ENCODE measurements around the gene TBC1D22A. TPM values are rescaled to one million over a fixed set of nuclear protein-coding genes. Genes with fewer than 3 reads are reported as not detected.

TBC1D22A gene
- total RNA-seq, 2 donors from 2014 or later = 28.9 to 31.3 TPM

DNA sequence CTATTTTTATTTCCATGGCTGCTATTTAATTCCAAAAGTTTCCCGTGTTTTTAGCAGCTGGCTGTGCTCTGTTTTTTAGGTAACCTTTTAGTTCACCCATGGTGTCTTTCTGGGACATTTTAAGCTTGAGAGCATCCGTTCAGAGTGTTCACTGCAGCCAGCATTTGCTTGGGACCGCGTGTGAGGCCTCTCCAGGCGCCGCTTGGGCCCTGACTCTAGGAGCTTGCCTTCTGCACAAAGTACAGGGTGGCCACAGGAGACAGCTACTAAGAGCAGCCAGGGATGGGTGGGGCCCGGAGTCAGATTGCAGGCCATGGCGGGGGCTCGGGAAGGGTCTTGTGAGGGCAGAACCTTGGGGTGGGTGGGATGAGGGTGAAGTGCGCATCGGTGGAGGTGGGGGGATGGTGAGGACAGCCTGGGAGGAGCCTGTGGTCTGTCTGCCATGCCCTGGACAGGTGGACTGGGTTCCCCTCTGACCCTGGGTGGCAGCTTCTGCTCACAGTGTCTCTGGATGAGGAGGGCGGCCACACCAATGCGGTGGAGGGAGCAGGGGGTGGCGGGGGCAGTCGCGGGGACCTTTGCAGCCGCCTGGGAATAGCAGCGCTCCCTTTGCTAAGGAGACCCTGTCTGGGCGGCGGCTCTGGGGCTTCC, 288.1 kb downstream of the TBC1D22A start:
- TF ChIP-seq, protein P1, sequence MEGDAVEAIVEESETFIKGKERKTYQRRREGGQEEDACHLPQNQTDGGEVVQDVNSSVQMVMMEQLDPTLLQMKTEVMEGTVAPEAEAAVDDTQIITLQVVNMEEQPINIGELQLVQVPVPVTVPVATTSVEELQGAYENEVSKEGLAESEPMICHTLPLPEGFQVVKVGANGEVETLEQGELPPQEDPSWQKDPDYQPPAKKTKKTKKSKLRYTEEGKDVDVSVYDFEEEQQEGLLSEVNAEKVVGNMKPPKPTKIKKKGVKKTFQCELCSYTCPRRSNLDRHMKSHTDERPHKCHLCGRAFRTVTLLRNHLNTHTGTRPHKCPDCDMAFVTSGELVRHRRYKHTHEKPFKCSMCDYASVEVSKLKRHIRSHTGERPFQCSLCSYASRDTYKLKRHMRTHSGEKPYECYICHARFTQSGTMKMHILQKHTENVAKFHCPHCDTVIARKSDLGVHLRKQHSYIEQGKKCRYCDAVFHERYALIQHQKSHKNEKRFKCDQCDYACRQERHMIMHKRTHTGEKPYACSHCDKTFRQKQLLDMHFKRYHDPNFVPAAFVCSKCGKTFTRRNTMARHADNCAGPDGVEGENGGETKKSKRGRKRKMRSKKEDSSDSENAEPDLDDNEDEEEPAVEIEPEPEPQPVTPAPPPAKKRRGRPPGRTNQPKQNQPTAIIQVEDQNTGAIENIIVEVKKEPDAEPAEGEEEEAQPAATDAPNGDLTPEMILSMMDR (IDR thresholded peaks at IDR 0.05) = no peak
- H3K9me3 ChIP-seq = no peaks in the 10 kb centered on the region
- no peaks in the 10 kb centered on the region for H3K36me3 ChIP-seq
- H3K27me3 ChIP-seq (replicated peaks; ENCODE audit: insufficient read depth) = no peaks in the 10 kb centered on the region
- no peak overlapping the region for H3K27ac ChIP-seq
- H3K4me1 ChIP-seq (ENCODE audit: control insufficient read depth in 1 of 2, low read depth in 2 of 2) = no peaks in the 10 kb centered on the region
- DNase-seq (ENCODE audit: low spot score) = no peak
- no peak for ATAC-seq (ENCODE audit: insufficient number of reproducible peaks, low FRiP score, low read depth)
- no peak overlapping the region for H3K4me3 ChIP-seq

DNA sequence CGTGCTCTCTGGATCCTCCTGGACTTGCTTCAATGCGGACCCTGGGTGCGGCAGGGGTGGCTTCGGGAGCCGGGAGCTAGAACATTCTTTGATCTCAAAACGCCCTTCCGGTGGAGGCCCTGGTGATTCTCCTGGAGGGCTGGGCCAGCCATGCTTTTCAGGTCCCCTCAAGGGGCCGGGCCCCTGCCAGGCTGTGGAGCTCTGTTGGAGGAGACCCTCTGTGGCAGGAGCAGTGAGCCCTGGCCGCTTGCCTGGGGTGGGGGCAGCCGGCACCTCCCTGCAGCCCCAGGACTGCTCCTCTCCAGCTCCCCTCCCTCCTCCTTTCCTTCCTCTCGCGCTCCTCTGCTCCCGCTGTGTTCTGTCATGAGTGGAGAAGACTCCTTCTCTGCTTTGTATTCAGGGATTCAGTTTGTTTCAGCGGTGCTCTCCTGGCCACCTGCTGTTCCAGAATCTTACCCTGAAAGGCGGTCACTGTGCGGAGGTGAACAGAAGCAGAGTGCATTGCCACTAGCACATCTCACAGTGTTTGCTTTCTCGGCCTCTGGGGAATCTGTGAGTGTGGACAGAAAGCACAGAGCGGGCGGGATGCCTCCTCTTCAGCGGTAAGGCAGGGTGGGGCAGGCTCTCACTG, 289.1 kb downstream of the TBC1D22A start:
- DNase-seq (ENCODE audit: low spot score) = no peak
- no peak overlapping the region for H3K4me3 ChIP-seq
- no peaks in the 10 kb centered on the region for H3K9me3 ChIP-seq
- no peak overlapping the region for H3K27ac ChIP-seq
- H3K4me1 ChIP-seq (ENCODE audit: control insufficient read depth in 1 of 2, low read depth in 2 of 2) = no peaks in the 10 kb centered on the region
- H3K36me3 ChIP-seq = no peaks in the 10 kb centered on the region
- TF ChIP-seq, protein P1 (IDR thresholded peaks at IDR 0.05) = no peak
- H3K27me3 ChIP-seq (replicated peaks; ENCODE audit: insufficient read depth) = no peaks in the 10 kb centered on the region
- ATAC-seq (ENCODE audit: insufficient number of reproducible peaks, low FRiP score, low read depth) = no peak

DNA sequence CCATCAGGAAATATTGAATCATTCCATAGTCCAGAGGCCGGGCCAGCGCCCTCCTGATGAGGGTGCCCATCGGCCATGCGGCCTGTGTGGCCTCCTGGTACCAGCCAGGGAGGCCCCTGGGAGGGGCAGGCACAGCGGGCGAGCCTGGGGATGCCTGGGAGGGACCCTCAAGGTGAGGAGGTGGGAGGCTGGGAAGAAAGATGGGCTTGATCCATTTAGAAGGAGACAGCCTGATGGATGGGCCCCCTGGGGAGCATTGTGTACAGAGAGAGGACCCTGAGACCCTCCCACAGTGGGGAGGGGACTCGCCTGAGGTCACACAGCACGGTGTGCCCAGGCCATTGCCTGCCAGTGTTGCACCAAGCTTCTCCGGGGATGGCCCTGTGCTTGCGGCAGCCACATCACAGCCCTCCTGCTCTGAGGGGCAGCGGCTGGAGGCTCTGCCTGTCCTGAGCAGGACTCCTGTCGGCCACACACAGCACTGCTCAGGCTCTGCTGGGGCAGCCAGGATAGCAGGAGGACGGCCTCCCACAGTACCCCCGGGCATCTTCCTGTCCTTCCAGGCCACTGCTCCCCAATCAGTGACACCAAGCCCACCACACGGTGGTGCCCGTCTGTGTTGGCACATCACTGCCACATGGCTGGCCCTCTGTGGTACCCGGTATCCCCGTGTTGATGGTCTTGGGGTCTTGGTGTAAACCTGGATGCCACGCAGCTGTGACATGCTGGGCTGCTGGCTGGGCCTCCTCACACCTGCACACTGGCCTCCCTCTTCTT, 290.0 kb downstream of the TBC1D22A start:
- H3K4me1 ChIP-seq (ENCODE audit: control insufficient read depth in 1 of 2, low read depth in 2 of 2) = no peaks in the 10 kb centered on the region

DNA sequence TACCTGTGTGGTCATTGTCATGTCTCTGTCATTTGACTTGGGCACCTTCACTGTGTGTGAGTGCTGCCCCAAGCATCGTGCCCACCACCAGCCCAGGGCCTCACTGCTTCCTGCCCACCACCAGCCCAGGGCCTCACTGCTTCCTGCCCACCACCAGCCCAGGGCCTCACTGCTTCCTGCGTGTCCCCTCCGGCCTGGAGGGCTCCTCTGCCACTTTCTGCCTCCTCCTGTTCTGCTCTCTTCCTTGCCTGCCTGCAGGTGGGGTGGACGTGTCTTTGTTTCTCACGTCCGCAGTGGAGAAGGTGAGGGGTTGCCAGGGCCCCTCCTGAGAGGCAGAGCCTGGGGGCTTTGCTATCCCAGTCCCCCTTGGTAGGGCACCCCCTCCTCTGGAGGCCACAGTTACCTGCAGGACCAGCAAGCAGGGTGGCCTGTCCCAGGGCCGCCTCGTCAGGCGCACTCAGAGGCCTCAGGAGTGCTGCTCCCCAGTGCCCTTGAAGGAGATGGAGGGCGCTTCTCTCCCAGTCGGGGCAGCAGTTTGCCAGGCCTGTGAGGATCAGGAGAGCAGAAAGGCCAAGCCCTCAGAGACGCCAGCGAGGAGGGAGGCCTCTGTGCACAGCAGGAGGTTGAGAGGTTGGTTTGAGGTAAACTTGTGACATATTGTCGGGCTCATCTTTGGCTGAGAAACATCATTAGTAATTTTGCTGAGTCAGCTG, 290.7 kb downstream of the TBC1D22A start:
- Histone ChIP-seq H3K4me3 (no peak overlapping the region), H3K9me3 (no peaks in the 10 kb centered on the region), H3K27ac (no peak overlapping the region), H3K4me1 (ENCODE audit: control insufficient read depth in 1 of 2, low read depth in 2 of 2) (no peaks in the 10 kb centered on the region), H3K36me3 (no peaks in the 10 kb centered on the region), H3K27me3 (replicated peaks; ENCODE audit: insufficient read depth) (no peaks in the 10 kb centered on the region)
- ATAC-seq (ENCODE audit: insufficient number of reproducible peaks, low FRiP score, low read depth) (no peak), DNase-seq (ENCODE audit: low spot score) (no peak)
- TF ChIP-seq, protein P1 (IDR thresholded peaks at IDR 0.05) = no peak

More for the DNA sequence above, 290.0 kb downstream of the TBC1D22A start:
- TF ChIP-seq, protein P1 (IDR thresholded peaks at IDR 0.05) = no peak
- no peaks in the 10 kb centered on the region for H3K27me3 ChIP-seq (replicated peaks; ENCODE audit: insufficient read depth)
- ATAC-seq (ENCODE audit: insufficient number of reproducible peaks, low FRiP score, low read depth) (no peak), DNase-seq (ENCODE audit: low spot score) (no peak)
- no peak overlapping the region for H3K4me3 ChIP-seq
- no peaks in the 10 kb centered on the region for H3K36me3 ChIP-seq
- H3K9me3 ChIP-seq = no peaks in the 10 kb centered on the region
- no peak overlapping the region for H3K27ac ChIP-seq

DNA sequence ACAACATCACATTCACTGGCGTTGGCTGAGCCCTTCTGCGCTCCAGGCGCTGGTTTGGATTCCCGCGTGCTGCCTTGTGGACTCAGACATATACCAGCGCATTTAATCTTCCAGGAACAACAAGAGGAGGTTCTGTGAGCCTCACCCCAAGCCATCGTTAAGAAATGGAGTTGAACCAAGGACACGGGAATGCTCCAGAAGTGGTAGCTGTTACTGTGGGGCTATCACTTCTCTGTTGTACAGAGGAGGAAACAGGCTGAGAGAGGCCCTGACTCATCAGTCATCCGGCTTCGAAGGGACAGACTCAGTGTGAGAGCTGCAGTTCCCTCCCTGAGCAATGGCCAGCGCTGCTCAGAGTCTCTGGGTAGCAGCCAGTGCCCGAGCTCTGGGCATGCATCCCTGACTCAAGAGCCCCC, 291.3 kb downstream of the TBC1D22A start:
- TF ChIP-seq, protein P1 (IDR thresholded peaks at IDR 0.05) = no peak
- Histone ChIP-seq H3K36me3 (no peaks in the 10 kb centered on the region), H3K27me3 (replicated peaks; ENCODE audit: insufficient read depth) (no peaks in the 10 kb centered on the region), H3K4me1 (ENCODE audit: control insufficient read depth in 1 of 2, low read depth in 2 of 2) (no peaks in the 10 kb centered on the region), H3K4me3 (no peak overlapping the region), H3K9me3 (no peaks in the 10 kb centered on the region), H3K27ac (no peak overlapping the region)
- ATAC-seq (ENCODE audit: insufficient number of reproducible peaks, low FRiP score, low read depth) = no peak
- no peak for DNase-seq (ENCODE audit: low spot score)
